Muscle layer of colon (tissue), 2 donors: Measurements from ENCODE around the gene PDHX.

Experiments
- H3K27ac ChIP-seq: one replicate; pipeline ENCODE4 v1.7.0; 2013; ENCODE audit warnings: low read depth, mild to moderate bottlenecking, low read length, moderate library complexity
- H3K27me3 ChIP-seq, 2 donors: one replicate each; pipeline ENCODE4 v1.7.0; 2013; ENCODE audit warnings: low read length in 2 of 2, mild to moderate bottlenecking in 2 of 2; ENCODE audit not compliant: insufficient read depth in 2 of 2, control insufficient read depth in 1 of 2
- H3K36me3 ChIP-seq: one replicate; pipeline ENCODE4 v1.7.0; 2013; ENCODE audit warnings: mild to moderate bottlenecking, low read length; ENCODE audit not compliant: insufficient read depth
- H3K4me1 ChIP-seq: one replicate; pipeline ENCODE4 v1.7.0; 2013; ENCODE audit warnings: mild to moderate bottlenecking, low read length; ENCODE audit not compliant: insufficient read depth
- H3K4me3 ChIP-seq, 2 donors: one replicate each; pipeline ENCODE4 v1.7.0; 2013; ENCODE audit warnings: low read length in 2 of 2, low read depth in 1 of 2, mild to moderate bottlenecking in 1 of 2, moderate library complexity in 1 of 2
- H3K9ac ChIP-seq: one replicate; pipeline ENCODE4 v1.7.0; 2013; ENCODE audit warnings: low read length
- H3K9me3 ChIP-seq: one replicate; pipeline ENCODE4 v1.7.0; 2013; ENCODE audit warnings: mild to moderate bottlenecking, low read length
- donor health status: abdominal sarcoma.
- donor health status: Adenocarcinoma of cecum.

The PDHX gene

DNA sequence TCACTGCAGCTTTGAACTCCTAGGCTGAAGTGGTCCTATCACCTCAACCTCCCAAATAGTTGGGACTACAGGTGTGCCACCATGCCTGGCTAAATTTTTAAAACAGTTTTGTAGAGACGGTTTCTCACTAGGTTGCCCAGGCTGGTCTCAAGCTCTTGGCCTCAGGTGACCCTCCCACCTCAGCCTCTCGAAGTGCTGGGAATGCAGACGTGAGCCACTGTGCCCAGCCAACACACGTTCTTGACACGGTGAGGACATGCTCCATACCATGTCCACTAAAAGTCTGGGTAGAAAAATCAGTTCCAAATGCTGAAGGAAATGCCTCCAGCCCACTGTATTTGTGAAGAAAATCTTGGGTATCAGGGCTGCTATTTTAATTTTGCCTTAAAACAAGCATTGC lies 46.9 kb downstream of the PDHX start:
- Histone ChIP-seq H3K36me3 (no peaks in the 10 kb centered on the region), H3K9ac (no peak overlapping the region), H3K4me1 (no peaks in the 10 kb centered on the region), H3K9me3 (no peaks in the 10 kb centered on the region), H3K27ac (no peak overlapping the region), H3K27me3 (no peaks in the 10 kb centered on the region), H3K4me3 (no peak overlapping the region)

DNA sequence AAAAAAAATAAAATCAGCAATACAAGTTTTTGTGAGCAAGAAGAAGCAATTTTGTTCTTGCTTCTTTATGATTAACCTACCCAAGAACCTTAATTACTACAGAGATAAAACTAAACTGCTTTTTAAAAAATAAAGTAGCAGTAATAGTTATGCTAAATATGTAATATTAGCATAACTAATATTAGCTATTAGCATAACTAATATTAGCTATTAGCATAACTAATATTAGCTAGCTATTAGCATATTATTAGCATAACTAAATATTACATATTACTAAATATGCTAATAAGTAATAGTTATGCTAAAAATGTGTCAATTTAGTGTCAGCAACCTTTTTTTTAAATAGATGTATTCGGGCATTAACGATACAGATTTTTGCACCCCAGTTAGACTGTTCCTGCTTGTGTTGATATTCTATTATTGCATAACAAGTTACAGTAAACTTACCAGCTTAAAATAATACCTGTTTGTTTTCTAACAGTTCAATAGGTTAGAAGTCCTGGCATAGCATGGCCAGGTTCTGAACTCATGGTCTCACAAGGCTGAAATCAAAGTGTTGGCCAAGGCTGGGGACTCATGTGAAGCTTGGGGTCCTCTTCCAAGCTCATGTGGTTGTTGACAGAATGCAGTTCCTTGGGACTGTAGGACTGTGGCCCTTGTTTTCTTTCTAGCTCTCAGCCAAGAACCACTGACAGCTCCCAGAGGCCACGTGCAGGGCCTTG lies 48.4 kb downstream of the PDHX start:
- Histone ChIP-seq H3K4me1 (no peaks in the 10 kb centered on the region), H3K9ac (no peak overlapping the region), H3K27me3 (no peaks in the 10 kb centered on the region), H3K4me3 (no peak overlapping the region), H3K9me3 (no peaks in the 10 kb centered on the region), H3K27ac (no peak overlapping the region), H3K36me3 (no peaks in the 10 kb centered on the region)

DNA sequence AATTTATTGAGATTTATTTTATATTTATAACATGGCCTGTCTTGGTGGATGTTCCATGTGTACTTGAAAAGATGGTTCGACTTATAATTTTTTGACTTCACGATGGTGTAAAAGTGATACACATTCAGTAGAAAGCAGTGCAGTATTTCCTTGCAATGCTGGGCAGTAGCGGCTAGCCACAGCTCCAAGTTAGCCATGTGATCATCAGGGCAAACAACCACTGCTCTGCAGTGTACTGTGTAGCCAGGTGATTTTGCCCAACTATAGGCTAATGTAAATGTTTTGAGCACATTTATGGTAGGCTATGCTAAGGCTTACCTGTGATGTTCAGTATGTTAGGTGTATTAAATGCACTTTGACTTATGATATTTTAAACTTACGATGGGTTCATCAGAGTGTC lies 52.4 kb downstream of the PDHX start:
- no peaks in the 10 kb centered on the region for H3K27me3 ChIP-seq
- no peak overlapping the region for H3K9ac ChIP-seq
- H3K36me3 ChIP-seq: no peaks in the 10 kb centered on the region
- no peak overlapping the region for H3K27ac ChIP-seq
- H3K4me1 ChIP-seq: no peaks in the 10 kb centered on the region
- no peaks in the 10 kb centered on the region for H3K9me3 ChIP-seq
- H3K4me3 ChIP-seq: no peak overlapping the region

DNA sequence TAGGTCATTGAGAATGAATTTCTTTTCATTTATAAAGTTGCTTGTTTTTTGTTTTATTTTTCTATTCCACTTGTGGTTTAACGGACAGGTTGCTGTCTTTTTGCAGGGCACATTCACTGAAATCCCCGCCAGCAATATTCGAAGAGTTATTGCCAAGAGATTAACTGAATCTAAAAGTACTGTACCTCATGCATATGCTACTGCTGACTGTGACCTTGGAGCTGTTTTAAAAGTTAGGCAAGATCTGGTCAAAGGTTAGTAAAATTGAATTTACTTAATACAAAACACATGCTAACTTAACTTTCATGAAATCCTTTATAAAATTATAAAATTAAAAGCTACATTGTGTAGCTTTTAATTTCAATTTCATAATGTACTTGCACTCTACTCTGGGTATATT lies 53.6 kb downstream of the PDHX start:
- H3K4me3 ChIP-seq: no peak overlapping the region
- no peaks in the 10 kb centered on the region for H3K27me3 ChIP-seq
- no peaks in the 10 kb centered on the region for H3K36me3 ChIP-seq
- H3K9ac ChIP-seq: no peak overlapping the region
- no peaks in the 10 kb centered on the region for H3K4me1 ChIP-seq
- H3K27ac ChIP-seq: no peak overlapping the region
- no peaks in the 10 kb centered on the region for H3K9me3 ChIP-seq

DNA sequence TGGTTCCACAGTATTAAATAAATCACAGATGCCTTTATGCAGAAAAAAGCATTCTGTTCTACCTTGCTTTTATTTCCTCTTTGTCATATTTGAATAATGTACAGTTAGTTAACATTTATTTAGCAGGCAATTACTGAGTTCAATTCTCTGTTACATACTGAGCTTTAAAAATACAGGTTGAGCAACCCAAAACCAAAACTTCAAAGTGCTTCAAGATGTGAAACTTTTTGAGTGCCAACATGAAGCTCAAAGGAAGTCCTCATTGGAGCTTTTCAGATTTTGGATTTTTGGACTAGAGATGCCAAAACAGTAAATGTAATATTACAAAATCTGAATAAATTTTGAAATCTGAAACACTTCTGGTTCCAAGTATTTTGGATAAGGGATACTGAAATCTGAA lies 54.1 kb downstream of the PDHX start:
- no peaks in the 10 kb centered on the region for H3K4me1 ChIP-seq
- H3K9ac ChIP-seq: no peak overlapping the region
- H3K4me3 ChIP-seq: no peak overlapping the region
- H3K9me3 ChIP-seq: no peaks in the 10 kb centered on the region
- H3K27ac ChIP-seq: no peak overlapping the region
- H3K36me3 ChIP-seq: no peaks in the 10 kb centered on the region
- H3K27me3 ChIP-seq: no peaks in the 10 kb centered on the region

DNA sequence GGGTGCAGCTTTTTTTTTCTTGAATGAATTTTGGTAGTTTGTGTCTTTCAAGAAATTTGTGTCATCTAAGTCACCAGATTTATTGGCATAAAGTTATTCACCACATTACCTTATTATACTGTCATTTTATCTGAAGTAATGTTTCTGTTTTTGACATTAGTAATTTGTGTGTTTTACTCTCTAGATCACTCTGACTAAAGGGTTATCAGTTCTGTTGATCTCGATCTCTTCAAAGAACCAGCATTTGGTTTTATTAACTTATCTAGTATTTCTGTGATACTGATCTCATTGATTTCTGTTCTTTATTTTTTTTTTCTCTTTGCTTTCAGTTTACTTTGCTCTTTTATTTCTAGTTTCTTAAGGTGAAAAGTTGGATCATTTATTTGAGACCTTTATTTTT lies 55.5 kb downstream of the PDHX start:
- H3K9me3 ChIP-seq: no peaks in the 10 kb centered on the region
- H3K27me3 ChIP-seq: no peaks in the 10 kb centered on the region
- no peak overlapping the region for H3K27ac ChIP-seq
- no peaks in the 10 kb centered on the region for H3K36me3 ChIP-seq
- H3K4me1 ChIP-seq: peaks cover 8% of the 10 kb centered on the region
- H3K9ac ChIP-seq: no peak overlapping the region
- no peak overlapping the region for H3K4me3 ChIP-seq

DNA sequence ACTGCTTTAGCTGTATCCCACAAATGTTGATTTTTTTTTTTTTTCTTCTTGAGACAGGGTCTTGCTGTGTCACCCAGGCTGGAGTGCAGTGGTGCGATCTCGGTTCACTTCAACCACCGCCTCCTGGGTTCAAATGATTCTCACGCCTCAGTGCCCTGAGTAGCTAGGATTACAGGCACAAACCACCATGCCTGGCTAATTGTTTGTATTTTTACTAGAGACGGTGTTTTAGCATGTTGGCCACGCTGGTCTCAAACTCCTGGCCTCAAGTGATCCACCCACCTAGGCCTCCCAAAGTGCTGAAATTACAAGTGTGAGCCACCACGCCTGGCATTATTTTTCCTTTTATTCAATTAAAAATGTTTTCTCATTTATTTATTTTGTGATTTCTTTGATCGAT lies 55.9 kb downstream of the PDHX start:
- Histone ChIP-seq H3K36me3 (no peaks in the 10 kb centered on the region), H3K4me1 (peaks cover 12% of the 10 kb centered on the region), H3K4me3 (no peak overlapping the region), H3K9me3 (no peaks in the 10 kb centered on the region), H3K27ac (no peak overlapping the region), H3K27me3 (no peaks in the 10 kb centered on the region), H3K9ac (no peak overlapping the region)

DNA sequence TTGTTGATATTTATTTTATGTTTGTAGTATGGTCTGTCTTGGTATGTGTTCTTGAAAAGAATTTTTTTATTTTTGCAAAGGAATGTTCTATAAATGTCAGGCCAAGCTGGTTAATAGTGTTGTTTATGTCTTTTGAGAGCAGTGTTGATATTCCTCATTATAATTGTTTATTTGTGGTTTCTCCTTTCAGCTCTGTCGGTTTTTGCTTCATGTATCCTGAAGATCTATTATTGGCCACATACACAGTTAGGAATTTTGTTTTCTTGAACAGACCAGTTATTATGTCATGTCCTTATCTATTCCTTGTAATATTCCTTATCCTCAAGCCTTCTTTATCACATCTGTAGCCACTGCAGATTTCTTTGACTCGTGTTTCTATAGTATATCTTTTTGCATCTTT lies 56.5 kb downstream of the PDHX start:
- Histone ChIP-seq H3K4me1 (peaks cover 16% of the 10 kb centered on the region), H3K27ac (no peak overlapping the region), H3K9me3 (no peaks in the 10 kb centered on the region), H3K4me3 (no peak overlapping the region), H3K36me3 (no peaks in the 10 kb centered on the region), H3K9ac (no peak overlapping the region), H3K27me3 (no peaks in the 10 kb centered on the region)

DNA sequence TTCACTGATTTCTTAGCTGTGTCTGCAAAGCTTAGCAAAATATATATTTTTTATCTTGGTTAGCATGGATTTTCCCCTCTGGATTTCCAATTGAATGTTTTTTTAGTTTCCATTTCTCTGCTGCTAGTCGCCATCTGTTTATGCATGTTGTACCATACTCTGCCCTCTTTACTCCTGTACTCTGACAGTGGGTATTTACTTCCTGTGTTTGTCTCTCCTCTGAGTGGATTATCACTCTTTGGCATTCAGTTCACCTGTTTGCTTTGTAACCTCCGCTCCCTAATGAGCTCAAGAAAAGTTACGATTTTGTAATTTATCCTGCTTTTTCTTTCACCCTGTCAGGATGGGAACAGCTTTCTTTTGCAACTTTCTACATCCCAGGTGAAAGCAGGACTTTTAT lies 59.1 kb downstream of the PDHX start:
- no peaks in the 10 kb centered on the region for H3K36me3 ChIP-seq
- H3K9me3 ChIP-seq: no peaks in the 10 kb centered on the region
- H3K4me3 ChIP-seq: no peak overlapping the region
- no peak overlapping the region for H3K9ac ChIP-seq
- H3K27me3 ChIP-seq: no peaks in the 10 kb centered on the region
- H3K27ac ChIP-seq: no peak overlapping the region
- H3K4me1 ChIP-seq: peaks cover 16% of the 10 kb centered on the region

DNA sequence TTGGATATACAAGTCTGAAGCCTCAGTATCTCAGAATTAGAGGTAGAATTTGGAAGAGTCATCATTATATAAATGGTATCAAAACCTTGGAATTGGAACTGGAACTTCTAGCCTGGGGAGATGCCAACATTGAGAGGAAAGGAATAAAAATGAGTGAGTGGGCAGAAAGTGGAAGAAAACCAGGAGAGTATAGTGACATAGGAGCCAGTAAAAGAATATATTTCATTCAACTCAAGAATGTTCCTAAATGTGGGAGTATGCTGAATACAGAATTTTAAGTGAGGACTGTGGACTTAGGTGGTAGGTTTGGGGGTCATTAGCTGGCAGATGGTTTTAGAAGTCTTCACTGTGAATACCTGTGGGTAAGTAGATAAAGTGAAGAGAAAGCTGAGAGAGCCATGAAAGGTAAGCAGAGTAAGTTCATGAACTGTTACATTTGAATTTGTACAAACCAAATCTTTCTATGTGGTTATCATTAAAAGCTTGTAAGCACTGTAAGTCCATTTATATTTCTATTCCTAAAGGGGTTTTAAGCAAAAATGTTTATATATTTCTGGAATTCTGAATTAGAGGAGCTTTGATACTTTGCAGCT lies 60.2 kb downstream of the PDHX start:
- Histone ChIP-seq H3K27me3 (no peaks in the 10 kb centered on the region), H3K4me1 (peaks cover 16% of the 10 kb centered on the region), H3K9ac (no peak overlapping the region), H3K9me3 (no peaks in the 10 kb centered on the region), H3K4me3 (no peak overlapping the region), H3K36me3 (no peaks in the 10 kb centered on the region), H3K27ac (no peak overlapping the region)

DNA sequence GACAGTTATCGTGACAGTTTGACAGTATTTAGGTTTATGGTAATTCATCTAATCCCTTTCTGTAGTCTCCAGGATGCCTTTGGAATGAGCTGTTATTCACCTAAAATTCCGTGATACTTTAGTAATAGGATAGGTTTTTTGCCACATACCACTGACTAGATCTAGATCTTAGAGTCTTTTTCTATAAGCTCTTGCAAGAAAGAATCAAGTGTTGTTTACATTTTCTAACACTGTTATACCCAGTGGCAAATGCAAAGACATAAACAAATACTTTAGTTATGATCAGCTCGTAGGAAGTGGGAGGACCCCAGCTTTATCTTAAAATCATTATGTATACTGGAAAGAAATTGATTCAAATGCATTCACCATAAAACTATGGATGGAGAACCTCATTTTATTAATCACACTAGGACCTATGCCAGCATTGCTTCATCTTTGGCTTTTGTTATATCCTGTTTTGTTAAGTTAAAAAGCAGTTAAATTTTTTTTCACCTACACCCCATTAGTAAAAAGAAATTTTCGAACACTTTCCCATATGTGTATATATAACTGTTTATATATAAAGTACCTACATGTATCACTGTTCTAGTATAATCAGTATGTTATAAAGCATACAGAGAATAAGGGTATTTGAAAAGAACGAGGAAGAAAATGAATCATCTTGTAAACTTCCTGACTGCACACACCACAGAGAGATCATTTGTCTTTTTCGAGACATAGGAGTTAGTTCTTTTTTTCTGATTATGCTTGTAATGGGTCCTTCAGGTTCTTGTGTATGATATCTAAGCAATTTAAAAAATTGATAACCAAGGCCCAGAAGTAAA lies 60.9 kb downstream of the PDHX start:
- H3K27ac ChIP-seq: no peak overlapping the region
- H3K27me3 ChIP-seq: no peaks in the 10 kb centered on the region
- no peaks in the 10 kb centered on the region for H3K9me3 ChIP-seq
- no peaks in the 10 kb centered on the region for H3K36me3 ChIP-seq
- no peak overlapping the region for H3K4me3 ChIP-seq
- H3K9ac ChIP-seq: no peak overlapping the region
- H3K4me1 ChIP-seq: peaks cover 16% of the 10 kb centered on the region
